Transverse colon (tissue), 4 donors: ENCODE data around the gene TTC31.

Experiments
- CTCF ChIP-seq, 5 experiments: fragments of 200-600 bp in 3 of 5; fragments of 450-650 bp in 2 of 5; sonication (generic) in 3 of 5; IDR thresholded peaks; 1 replicate in 2 of 5; 2 replicates in 3 of 5; pipeline ENCODE4 v1.5.1; 2016 to 2017; ENCODE audit warnings: antibody characterized with exemption in 5 of 5, inconsistent platforms in 3 of 5, mild to moderate bottlenecking in 2 of 5, moderate library complexity in 1 of 5
- POLR2A ChIP-seq: fragments of 450-650 bp; IDR thresholded peaks from one replicate; pipeline ENCODE4 v1.6.1; 2016; ENCODE audit warnings: antibody characterized with exemption, mild to moderate bottlenecking, moderate library complexity
- POLR2AphosphoS5 ChIP-seq, 3 donors: sonication (generic); formaldehyde crosslinking; IDR thresholded peaks; one replicate each; pipeline ENCODE4 v1.6.1; 2016; ENCODE audit warnings: antibody characterized with exemption in 3 of 3

GRCh38 chr2:74495440-74495839, 12.6 kb downstream of the TTC31 start:
- TF ChIP-seq POLR2AphosphoS5 (IDR thresholded peaks at IDR 0.05) = no peak
- TF ChIP-seq CTCF (IDR thresholded peaks at IDR 0.05) = no peak
- no peak for TF ChIP-seq POLR2A
